Endothelial cell of umbilical vein (primary cell): Measurements from ENCODE around the gene CELA3A. TPM values are rescaled to one million over a fixed set of nuclear protein-coding genes. Genes with fewer than 3 reads are reported as not detected.

Experiments
- BruUV-seq: library from RNA; stranded (reverse); fragments of 400-500 nt; replicated peaks from 2 replicates; lab custom pipeline; 2021; lab: Mats Ljungman, UMichigan
- CTCF ChIA-PET: fragments of 300-600, 350-600 bp; sonication (Branson Sonifier 250); formaldehyde crosslinking; loops from one replicate; lab custom pipeline; 2021; ENCODE audit warnings: antibody characterized with exemption, inconsistent platforms; lab: Charles Lee
- POLR2A ChIA-PET: fragments of 300-600, 350-600 bp; sonication (Branson Sonifier 250); formaldehyde crosslinking; loops from one replicate; lab custom pipeline; 2021; ENCODE audit warnings: antibody characterized with exemption, inconsistent platforms; lab: Charles Lee
- DNase-seq: peaks from one replicate; pipeline ENCODE4 v3.0.0-alpha.2; 2011; ENCODE audit warnings: low read depth, low spot score
- FAIRE-seq: peaks from 2 replicates; lab custom pipeline; 2011; peaks lifted over from hg19 to GRCh38; lab: Jason Lieb, UNC
- H2AFZ ChIP-seq: 2 replicates; pipeline ENCODE4 v1.6.0; 2012; ENCODE audit warnings: low read depth, low read length, control low read depth, inconsistent platforms
- H3K27ac ChIP-seq: 2 replicates; pipeline ENCODE4 v1.5.1; 2011; ENCODE audit warnings: low read depth, mild to moderate bottlenecking, control low read depth, low read length, moderate library complexity; ENCODE audit not compliant: insufficient read depth
- H3K27me3 ChIP-seq, 2 experiments: 2 replicates each; pipeline versions ENCODE4 v1.6.0 to v1.6.1; 2011; ENCODE audit warnings: low read length in 2 of 2, mixed read lengths in 1 of 2; ENCODE audit not compliant: control insufficient read depth in 2 of 2, insufficient read depth in 2 of 2
- H3K36me3 ChIP-seq, 2 experiments: 2 replicates in 1 of 2; 3 replicates in 1 of 2; pipeline ENCODE4 v1.5.1; 2011; ENCODE audit warnings: low read length in 2 of 2, mild to moderate bottlenecking in 1 of 2, moderate library complexity in 1 of 2; ENCODE audit not compliant: control insufficient read depth in 2 of 2, insufficient read depth in 2 of 2; ENCODE audit errors: extremely low read depth in 1 of 2
- H3K4me1 ChIP-seq: 3 replicates; pipeline ENCODE4 v1.5.1; 2011; ENCODE audit warnings: mild to moderate bottlenecking, low read length; ENCODE audit not compliant: control insufficient read depth, insufficient read depth; ENCODE audit errors: extremely low read depth
- H3K4me2 ChIP-seq: 2 replicates; pipeline ENCODE4 v1.6.1; 2011; ENCODE audit warnings: low read length, control low read depth, mixed read lengths; ENCODE audit not compliant: insufficient read depth
- H3K4me3 ChIP-seq, 3 experiments: fragments of 200-600 bp in 1 of 3; sonication (generic), shearing (Covaris generic) in 1 of 3; replicated peaks in 1 of 3; 2 replicates each; pipeline ENCODE4 v1.5.1; 2011 to 2016; ENCODE audit warnings: control low read depth in 3 of 3, low read length in 3 of 3, mild to moderate bottlenecking in 2 of 3, inconsistent platforms in 1 of 3, low read depth in 1 of 3, moderate library complexity in 1 of 3; ENCODE audit not compliant: insufficient read depth in 1 of 3
- H3K79me2 ChIP-seq: 2 replicates; pipeline ENCODE4 v1.6.0; 2012; ENCODE audit warnings: low read length, inconsistent platforms; ENCODE audit not compliant: control insufficient read depth, insufficient read depth
- H3K9ac ChIP-seq: replicated peaks from 2 replicates; pipeline ENCODE3; 2011; ENCODE audit warnings: low read length, control low read depth; ENCODE audit not compliant: insufficient read depth; ENCODE audit errors: extremely low read depth
- H3K9me1 ChIP-seq: replicated peaks from 3 replicates; pipeline ENCODE4 v1.6.0; 2011; ENCODE audit warnings: mild to moderate bottlenecking, low read length; ENCODE audit not compliant: control insufficient read depth, insufficient read depth; ENCODE audit errors: extremely low read depth
- H3K9me3 ChIP-seq: replicated peaks from 2 replicates; pipeline ENCODE4 v1.5.1; 2012; ENCODE audit warnings: low read length, inconsistent platforms; ENCODE audit not compliant: control insufficient read depth, insufficient read depth
- H4K20me1 ChIP-seq: replicated peaks from 2 replicates; pipeline ENCODE3; 2011; ENCODE audit warnings: mild to moderate bottlenecking, low read length; ENCODE audit not compliant: control insufficient read depth, insufficient read depth; ENCODE audit errors: extremely low read depth
- EZH2 ChIP-seq: IDR thresholded peaks from 2 replicates; pipeline ENCODE4 v1.6.1; 2012; ENCODE audit warnings: borderline replicate concordance, low read depth, mild to moderate bottlenecking, moderate library complexity, low read length, inconsistent platforms; ENCODE audit not compliant: severe bottlenecking
- FOS ChIP-seq: IDR thresholded peaks from 2 replicates; pipeline ENCODE4 v1.6.1; 2011; ENCODE audit warnings: mild to moderate bottlenecking, low read length, moderate library complexity, borderline replicate concordance; ENCODE audit not compliant: insufficient read depth
- GATA2 ChIP-seq: IDR thresholded peaks from 2 replicates; pipeline ENCODE4 v1.7.0; 2011; ENCODE audit warnings: low read depth, mild to moderate bottlenecking, moderate library complexity, mixed read lengths, low read length; ENCODE audit not compliant: insufficient read length, insufficient read depth
- JUN ChIP-seq: IDR thresholded peaks from 2 replicates; pipeline ENCODE4 v1.6.1; 2011; ENCODE audit warnings: borderline replicate concordance, low read depth; ENCODE audit not compliant: insufficient read length, insufficient read depth
- MYC ChIP-seq: IDR thresholded peaks from one replicate; pipeline ENCODE4 v1.6.1; 2011; ENCODE audit warnings: mild to moderate bottlenecking, low read depth, low read length
- POLR2A ChIP-seq: IDR thresholded peaks from 2 replicates; pipeline ENCODE4 v1.6.1; 2012; ENCODE audit warnings: low read depth, mild to moderate bottlenecking, control low read depth, low read length
- POLR2AphosphoS5 ChIP-seq: IDR thresholded peaks from 2 replicates; pipeline ENCODE4 v1.6.1; 2012; ENCODE audit warnings: low read depth, mild to moderate bottlenecking, control low read depth, low read length, moderate library complexity; ENCODE audit not compliant: insufficient read depth
- dilution Hi-C: fragments of 300-500 bp; cut with MboI; formaldehyde crosslinking; loops from one replicate; pipeline ENCODE4 v1.15.0; 2019; ENCODE audit warnings: low sequenced_read_pairs; ENCODE audit not compliant: extremely low pct_ligation_motif_present
- intact Hi-C: fragments of 100-400 bp; cut with micrococcal nuclease; formaldehyde crosslinking; loops from one replicate; pipeline ENCODE4 v1.10.0; 2022
- polyA plus RNA-seq, 4 experiments: library from polyadenylated mRNA; depleted of rRNA in 3 of 4; stranded (reverse) in 3 of 4; unstranded in 1 of 4; fragments of >200 nt; gene quantifications; 2 replicates each; pipeline versions ENCODE4 v1.2.1 to v1.2.3, GENCODE V29; 2011 to 2012; ENCODE audit warnings: missing spikeins in 1 of 4
- total RNA-seq: library from RNA; stranded (reverse); gene quantifications from 2 replicates; pipeline ENCODE4 v1.2.3, GENCODE V29; 2021
- TF ChIP-seq, protein P1 (sequence below), 2 donors: IDR thresholded peaks; 1 replicate in 1 of 2; 2 replicates in 1 of 2; pipeline ENCODE4 v1.5.1; 2011; ENCODE audit warnings: low read length in 2 of 2, mild to moderate bottlenecking in 2 of 2, moderate library complexity in 2 of 2, control low read depth in 1 of 2, inconsistent platforms in 1 of 2, low read depth in 1 of 2; ENCODE audit not compliant: insufficient read depth in 1 of 2; ENCODE audit errors: extremely low read depth in 1 of 2
- TF ChIP-seq, protein P2 (sequence below): IDR thresholded peaks from 2 replicates; pipeline ENCODE4 v1.6.1; 2011; ENCODE audit not compliant: insufficient read depth, insufficient read length

CELA3A gene
- total and polyA plus RNA-seq, 2 donors (not counting 3 experiments of a cell fraction or from before 2014, with no cell fraction given), result not detected

- dilution Hi-C loops (no loop called here), intact Hi-C loops (loop anchor here (1.0 to 10.0 kb wide), 6 partner anchors 27 to 391 kb away; partner anchors contain the start of genes CDC42 and USP48)
- Histone ChIP-seq H3K36me3 (no peaks in the 10 kb centered on the region), H3K9ac (peak overlapping the region; percentile 95), H4K20me1 (no peaks in the 10 kb centered on the region), H3K27ac (peak overlapping the region; percentile 90), H3K4me3 (peak overlapping the region; percentile 50 to 99 (median 77)), H3K4me1 (peaks cover 12% of the 10 kb centered on the region), H3K9me3 (no peaks in the 10 kb centered on the region), H3K4me2 (peak overlapping the region; percentile 68), H3K79me2 (no peaks in the 10 kb centered on the region), H2AFZ (peak overlapping the region; percentile 84), H3K9me1 (no peaks in the 10 kb centered on the region), H3K27me3 (no peaks in the 10 kb centered on the region)
- TSS peak; percentile 89 for BruUV-seq
- peak; percentile 88 for DNase-seq
- TF ChIP-seq POLR2AphosphoS5, result peak; percentile 82
- peak; percentile 76 for TF ChIP-seq GATA2
- TF ChIP-seq, protein P1, sequence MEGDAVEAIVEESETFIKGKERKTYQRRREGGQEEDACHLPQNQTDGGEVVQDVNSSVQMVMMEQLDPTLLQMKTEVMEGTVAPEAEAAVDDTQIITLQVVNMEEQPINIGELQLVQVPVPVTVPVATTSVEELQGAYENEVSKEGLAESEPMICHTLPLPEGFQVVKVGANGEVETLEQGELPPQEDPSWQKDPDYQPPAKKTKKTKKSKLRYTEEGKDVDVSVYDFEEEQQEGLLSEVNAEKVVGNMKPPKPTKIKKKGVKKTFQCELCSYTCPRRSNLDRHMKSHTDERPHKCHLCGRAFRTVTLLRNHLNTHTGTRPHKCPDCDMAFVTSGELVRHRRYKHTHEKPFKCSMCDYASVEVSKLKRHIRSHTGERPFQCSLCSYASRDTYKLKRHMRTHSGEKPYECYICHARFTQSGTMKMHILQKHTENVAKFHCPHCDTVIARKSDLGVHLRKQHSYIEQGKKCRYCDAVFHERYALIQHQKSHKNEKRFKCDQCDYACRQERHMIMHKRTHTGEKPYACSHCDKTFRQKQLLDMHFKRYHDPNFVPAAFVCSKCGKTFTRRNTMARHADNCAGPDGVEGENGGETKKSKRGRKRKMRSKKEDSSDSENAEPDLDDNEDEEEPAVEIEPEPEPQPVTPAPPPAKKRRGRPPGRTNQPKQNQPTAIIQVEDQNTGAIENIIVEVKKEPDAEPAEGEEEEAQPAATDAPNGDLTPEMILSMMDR (IDR thresholded peaks at IDR 0.05; ENCODE audit: extremely low read depth in 1 of 2, insufficient read depth in 1 of 2, low read depth in 1 of 2, low read length in 2 of 2), result no peak
- no peak for TF ChIP-seq EZH2
- TF ChIP-seq JUN, result peak; percentile 18
- peak; percentile 71 for TF ChIP-seq FOS
- TF ChIP-seq POLR2A, result peak; percentile 86
- no peak for TF ChIP-seq MYC
- TF ChIP-seq, protein P2, sequence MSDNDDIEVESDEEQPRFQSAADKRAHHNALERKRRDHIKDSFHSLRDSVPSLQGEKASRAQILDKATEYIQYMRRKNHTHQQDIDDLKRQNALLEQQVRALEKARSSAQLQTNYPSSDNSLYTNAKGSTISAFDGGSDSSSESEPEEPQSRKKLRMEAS, result no peak
- peak; percentile 94 for FAIRE-seq
- ChIA-PET POLR2A (interaction anchor here (0.6 to 1.4 kb wide), 7 partner anchors 21 to 403 kb away, joined by 3 to 7 read pairs (median 3); partner anchors contain the start of gene CDC42), CTCF (interaction anchor here (0.6 to 3.9 kb wide), 6 partner anchors 14 to 86 kb away, joined by 3 to 26 read pairs (median 4); partner anchors contain the start of gene CDC42)
These were observed 24.1 kb downstream of the CELA3A start for GRCh38 chr1:22025368-22026155.
